Measurements from ENCODE around the gene TNS4. TPM values are rescaled to one million over a fixed set of nuclear protein-coding genes. Genes with fewer than 3 reads are reported as not detected.

TNS4 gene, protein sequence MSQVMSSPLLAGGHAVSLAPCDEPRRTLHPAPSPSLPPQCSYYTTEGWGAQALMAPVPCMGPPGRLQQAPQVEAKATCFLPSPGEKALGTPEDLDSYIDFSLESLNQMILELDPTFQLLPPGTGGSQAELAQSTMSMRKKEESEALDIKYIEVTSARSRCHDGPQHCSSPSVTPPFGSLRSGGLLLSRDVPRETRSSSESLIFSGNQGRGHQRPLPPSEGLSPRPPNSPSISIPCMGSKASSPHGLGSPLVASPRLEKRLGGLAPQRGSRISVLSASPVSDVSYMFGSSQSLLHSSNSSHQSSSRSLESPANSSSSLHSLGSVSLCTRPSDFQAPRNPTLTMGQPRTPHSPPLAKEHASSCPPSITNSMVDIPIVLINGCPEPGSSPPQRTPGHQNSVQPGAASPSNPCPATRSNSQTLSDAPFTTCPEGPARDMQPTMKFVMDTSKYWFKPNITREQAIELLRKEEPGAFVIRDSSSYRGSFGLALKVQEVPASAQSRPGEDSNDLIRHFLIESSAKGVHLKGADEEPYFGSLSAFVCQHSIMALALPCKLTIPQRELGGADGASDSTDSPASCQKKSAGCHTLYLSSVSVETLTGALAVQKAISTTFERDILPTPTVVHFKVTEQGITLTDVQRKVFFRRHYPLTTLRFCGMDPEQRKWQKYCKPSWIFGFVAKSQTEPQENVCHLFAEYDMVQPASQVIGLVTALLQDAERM
- total RNA-seq = 11.3 and 14.0 TPM in 2 replicates

DNA sequence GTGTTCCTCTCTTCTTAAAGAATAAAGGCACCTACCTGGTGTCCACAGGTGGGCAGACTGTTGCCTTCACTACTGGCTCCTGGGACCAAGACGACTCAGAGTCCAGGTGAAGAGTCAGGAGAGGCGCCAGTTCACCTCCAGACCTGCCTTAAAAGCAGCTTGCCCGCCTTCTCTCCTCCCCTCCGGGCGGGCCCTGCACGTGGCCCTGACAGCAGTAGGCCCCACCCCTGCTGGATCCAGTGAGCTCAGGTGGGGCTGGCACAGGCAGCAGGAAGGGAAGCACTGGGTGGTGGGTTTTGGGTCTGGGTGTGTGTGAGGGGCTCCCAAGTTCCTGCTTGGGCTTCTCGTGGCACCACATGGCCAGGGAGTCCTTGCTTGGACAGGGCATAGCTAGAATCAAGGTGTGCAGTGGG lies at the start of gene TNS4:
TNS4 (minus strand) TSS at position 125 of the 413 bp plus-strand sequence. CDS start 5,198 bp downstream, outside the sequence.
- intact Hi-C loops (cut with micrococcal nuclease) = no loop called here

DNA sequence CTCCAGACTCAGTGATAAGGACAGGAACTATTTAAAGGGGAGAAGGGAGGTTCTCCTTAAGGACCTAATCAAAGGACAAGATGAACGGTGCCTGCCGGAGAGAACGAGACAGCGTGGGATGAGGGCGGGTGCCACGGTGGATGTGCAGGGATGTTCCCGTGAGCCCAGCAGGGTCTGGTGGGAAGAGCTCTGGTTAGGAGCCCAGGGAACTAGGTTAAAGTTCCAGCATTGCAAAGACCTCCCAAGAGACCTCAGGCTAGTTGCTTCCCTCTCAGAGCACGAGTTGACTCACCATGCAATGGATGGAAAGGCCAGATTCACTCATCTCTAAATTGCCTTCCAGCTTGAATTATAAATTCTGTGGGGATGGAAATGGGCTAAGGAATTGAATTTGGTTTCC lies 49.2 kb upstream of the TNS4 start:
- intact Hi-C loops (cut with micrococcal nuclease) = no loop called here

DNA sequence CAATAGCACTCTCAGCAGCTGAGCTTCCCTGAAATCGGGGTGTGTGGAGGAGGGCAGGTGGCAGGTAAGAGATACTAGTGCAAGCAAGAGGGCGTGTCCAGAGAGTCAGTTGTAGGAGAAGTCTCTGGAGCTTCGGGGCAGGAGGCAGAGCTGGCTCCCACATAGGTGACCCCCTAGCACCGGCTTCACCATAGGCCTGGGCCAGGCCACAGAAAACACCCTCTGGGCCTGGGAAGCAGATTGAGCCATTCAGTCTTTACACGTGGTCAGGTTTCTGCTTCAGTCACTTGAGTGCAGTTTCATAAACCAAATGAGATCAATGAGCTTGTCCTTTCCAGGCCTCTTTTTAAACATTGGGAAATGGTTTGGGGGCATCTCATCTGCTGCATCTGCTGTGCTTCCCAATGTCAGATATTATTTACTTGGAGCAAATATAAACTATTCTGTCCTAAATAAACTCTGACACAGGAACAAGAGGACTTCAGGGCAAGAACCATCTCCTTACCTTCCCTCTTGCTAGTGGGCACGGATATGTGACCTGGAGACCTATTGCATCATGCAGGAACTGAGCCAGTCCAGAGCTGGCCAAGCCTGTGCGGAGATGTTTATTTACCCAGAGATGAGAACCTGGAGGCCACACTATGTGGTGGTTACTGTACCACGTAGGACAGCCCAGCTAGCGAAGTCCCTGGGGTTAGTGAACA lies 47.7 kb upstream of the TNS4 start:
- intact Hi-C loops (cut with micrococcal nuclease) = loop anchor here (5.0 kb wide), 1 partner anchor 187 kb away; the partner anchor contains the start of gene GJD3

DNA sequence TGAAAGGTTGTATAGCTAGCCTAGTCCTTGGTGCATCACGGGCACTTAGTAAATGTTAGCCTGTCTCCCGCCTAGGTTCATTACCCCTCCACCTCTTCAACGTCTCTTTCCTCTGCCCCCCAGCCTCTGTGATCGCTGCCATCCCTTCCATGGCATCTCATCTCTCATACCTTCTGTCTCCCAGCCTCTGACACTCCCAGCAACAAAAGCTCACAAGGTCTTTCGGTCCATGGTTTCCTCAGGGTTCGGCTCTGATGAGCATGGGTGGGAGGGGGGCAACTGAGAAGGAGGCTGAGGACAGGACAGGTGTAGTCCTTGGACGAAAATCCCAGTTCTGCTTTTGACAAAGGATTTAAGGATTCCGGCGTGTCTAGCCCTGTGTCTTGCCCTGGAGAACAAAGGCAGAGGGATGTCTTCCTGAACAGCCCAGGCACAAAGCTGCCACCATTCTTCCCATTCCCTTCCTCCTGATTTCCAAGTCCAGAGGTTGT lies 47.1 kb upstream of the TNS4 start:
- intact Hi-C loops (cut with micrococcal nuclease) = loop anchor here (5.0 kb wide), 1 partner anchor 186 kb away; the partner anchor contains the start of gene GJD3

DNA sequence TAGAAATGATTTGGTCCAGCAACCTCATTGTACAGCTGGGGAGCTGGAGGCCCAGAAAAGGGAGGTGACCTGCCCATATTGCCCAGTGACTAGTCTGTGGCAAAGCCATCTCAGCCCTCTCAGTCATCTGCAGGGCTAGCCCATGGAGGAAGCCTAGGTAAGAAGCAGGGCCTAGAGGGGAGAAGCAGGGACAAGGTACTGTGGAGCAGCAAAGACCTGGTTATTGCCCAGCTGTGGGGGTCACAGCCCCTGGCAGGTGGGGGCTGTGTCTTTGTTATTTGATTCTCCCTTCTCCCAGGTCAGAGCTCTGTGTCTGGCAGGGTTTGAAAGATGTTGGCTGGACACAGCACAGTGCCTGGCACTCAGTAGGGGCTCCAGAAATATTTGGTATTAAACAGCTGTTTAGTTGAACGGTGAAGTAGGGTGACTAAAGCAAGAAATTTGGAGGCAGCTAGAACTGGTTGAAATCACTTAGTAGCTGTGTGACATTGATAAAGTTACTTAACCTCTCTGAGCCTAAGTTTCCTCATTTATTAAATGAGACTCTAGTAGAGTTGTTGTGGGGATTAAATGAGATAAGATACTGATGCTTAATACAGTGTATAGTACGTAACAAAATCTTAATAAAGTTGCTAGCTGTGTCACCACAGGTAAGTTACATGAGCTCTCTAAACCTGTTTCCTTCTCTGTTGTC lies 46.5 kb upstream of the TNS4 start:
- intact Hi-C loops (cut with micrococcal nuclease) = loop anchor here (5.0 kb wide), 1 partner anchor 186 kb away; the partner anchor contains the start of gene GJD3

DNA sequence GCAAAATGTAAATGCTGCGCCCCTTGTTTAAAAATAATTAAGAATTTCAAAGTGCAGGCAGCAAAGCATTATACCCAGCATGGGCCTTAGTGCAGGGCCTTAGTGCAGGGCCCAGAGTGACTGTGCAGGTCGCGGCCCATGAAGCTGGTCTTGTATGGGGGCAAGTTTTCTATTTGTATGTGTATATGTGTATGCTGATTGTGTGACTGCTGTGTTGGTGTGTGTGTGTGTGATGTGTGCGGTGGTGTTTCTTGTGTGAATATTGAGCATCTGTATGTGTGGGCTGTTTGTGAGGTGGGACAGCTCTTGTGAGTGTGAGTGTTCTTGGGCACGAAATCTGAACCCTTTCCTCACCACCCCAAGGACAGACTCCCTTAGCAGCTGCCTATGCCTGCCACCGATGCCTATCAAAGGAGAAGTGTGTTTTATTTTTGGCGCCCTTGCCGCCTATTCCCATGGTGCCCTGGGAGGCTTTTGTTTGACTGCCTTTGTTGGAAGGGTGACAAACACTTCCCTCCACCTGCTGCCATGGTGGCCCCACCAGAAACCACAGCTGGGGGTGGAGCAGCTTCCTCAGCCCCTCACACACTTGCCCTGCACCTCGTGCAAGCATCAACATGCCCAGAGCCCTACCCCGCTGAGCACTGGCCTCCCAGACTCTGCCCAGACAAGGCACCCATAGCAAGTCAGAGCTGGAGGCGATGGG lies 45.8 kb upstream of the TNS4 start:
- intact Hi-C loops (cut with micrococcal nuclease) = loop anchor here (5.0 kb wide), 1 partner anchor 185 kb away; the partner anchor contains the start of gene GJD3

DNA sequence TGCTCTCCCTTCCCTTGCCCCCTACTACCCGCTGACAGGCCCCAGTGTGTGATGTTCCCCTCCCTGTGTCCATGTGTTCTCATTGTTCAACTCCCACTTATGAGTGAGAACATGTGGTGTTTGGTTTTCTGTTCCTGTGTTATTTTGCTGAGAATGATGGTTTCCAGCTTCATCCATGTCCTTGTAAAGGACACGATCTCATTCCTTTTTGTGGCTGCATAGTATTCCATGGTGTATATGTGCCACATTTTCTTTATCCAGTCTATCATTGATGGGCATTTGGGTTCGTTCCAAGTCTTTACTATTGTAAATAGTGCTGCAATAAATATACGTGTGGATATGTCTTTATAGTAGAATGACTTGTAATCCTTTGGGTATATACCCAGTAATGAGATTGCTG lies 45.1 kb upstream of the TNS4 start:
- intact Hi-C loops (cut with micrococcal nuclease) = loop anchor here (5.0 kb wide), 1 partner anchor 184 kb away; the partner anchor contains the start of gene GJD3

DNA sequence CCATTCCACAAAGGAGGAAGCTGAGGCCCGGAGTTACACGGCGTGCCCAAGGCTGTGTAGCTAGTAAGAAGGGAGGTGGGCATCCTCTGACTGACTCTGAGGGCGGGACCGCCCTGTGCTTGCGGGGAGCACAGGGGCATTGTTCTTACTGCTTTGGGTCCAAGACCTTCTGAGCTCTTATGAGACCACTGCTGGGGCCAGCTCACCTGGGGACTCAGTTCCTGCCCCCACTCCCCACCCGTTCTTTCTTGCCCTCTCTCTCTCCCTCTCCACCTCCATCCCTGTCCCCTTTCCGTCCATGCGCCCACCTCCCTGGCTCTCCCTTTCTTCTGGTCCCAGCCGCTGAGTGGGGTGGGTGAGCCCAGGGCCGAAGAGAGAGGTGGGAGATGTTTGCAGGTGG lies 44.2 kb upstream of the TNS4 start:
- intact Hi-C loops (cut with micrococcal nuclease) = loop anchor here (5.0 kb wide), 1 partner anchor 183 kb away; the partner anchor contains the start of gene GJD3

DNA sequence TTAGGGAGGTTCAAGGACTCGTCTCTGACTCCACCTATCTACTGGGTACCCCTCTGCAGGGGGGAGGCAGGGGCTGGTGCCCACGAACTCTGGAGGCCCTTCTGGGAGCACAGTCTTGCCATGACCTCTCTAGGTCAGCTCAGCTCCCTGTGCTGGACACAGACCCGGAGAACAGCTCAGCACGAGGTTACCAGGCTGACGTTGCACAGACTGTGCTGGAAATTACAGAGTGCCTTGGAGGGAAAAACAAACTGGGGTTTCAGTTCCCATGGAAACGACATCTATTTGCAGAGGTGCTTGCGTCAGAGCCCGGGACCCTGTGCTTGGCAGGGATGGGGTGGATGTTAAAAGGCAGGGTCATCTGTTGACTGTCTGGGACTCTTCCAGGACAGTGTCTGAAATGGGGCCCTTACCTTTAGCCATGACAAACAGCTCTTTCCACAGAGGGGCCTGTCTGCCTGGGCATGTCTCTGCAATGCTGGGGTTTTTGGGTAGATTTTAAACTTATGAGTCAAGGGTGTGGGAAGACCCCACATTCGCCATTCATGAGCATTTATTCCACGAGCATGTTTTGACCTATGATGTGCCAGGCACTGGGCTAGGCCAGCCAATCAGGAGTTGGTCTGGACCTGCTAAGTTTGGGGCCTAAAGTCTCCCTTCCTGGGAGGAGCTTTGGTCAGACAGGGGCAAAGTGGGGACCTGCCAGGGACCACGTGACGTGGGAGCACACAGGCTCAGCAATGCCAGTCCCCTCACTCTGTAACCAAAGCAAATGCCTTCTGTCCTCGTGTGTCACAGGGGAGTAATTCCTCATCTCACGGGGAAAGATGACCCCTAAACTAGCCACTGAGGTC lies 41.4 kb upstream of the TNS4 start:
- intact Hi-C loops (cut with micrococcal nuclease) = no loop called here

DNA sequence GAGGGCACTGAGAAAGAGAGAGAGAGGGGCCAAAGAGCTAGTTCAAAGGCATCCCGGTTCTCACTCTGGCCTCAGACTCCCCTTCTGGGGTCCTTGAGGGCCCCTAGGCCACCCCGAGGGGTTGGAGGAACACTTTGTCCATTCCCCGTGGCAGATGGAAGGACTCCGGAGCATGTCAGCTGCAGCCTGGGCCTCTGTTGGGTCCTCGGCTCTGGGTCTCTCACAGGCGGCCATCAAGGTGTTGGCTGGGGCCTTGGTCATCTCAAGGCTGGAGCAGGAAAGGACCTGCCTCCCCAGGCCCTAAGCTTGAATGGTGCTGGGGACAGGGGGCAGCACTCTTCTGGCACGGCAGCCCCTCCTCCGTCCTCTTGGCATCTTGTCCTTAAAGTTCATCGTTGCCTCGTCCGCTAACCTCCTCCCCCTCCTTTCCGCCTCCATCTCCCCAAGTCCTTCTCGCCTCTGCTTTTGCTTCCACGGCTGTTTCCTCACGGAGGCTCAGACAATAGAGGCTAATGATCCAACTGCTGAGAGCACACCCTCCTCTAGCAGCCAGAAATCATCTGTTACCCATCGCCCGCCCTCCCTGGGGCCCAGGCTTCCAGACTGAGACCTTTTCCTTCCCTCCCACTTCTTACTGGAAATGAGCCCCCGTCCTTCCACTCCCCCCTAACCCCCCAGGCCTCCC lies 40.6 kb upstream of the TNS4 start:
- intact Hi-C loops (cut with micrococcal nuclease) = loop anchor here (2.0 kb wide), 1 partner anchor 19 kb away; no protein-coding TSS in a partner anchor

DNA sequence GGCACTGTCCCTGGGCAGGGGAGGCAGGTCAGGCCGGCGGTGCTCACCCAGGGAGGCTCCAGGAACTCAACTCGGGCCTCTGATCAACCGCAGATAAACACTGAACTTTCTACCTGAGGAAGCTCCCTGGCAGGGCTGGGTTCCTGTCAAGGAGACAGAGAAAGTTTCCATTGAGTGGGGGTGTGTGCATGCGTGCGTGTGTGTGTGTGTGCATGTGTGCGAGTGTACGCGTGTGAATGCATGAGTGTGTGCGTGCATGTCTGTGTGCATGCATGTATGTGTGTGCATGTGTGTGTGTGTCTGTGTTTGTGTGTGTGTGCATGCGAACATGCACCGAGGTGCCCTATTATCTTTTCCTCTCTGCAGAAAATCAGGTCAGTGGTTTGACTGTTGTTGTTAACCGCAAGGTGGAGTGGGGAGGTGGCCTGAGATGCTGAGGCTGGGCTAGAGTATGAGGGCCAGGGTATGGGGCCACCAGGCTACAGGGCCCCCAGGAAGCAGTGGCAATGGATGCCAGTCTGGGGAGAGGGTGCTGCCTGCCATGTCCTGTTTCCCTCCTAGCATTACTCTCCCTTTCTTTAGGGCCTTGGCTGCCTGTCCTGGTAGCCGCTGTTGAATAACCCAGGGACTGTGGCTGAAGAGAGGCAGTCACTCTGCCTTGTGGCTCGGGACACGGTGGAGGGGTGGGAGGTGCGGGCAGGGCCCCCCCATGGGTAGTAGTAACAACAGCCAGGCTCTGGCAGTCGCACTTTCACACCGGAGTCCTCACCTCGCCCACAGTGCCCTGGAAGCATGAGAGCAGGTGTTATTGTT lies 39.8 kb upstream of the TNS4 start:
- intact Hi-C loops (cut with micrococcal nuclease) = loop anchor here (2.0 kb wide), 1 partner anchor 20 kb away; no protein-coding TSS in a partner anchor

DNA sequence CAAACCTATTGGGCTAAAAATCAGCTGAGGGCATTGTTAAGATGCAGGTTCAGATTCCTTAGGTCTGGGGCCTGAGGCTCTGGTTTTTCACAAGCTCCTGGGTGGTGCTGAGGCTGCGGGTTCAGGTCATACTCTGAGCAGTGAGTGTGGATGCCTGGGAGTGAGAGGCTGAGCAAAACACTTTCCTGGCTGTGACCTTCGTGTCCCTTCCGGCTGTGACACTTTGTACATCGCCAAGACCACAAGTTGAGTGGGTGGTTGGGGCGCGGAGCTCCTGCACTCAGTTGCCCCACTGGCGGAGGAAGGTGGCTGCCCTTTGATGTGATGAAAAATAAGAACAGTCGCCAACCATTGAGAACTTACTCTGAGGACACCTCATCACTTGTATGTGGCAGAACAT lies 39.0 kb upstream of the TNS4 start:
- intact Hi-C loops (cut with micrococcal nuclease) = loop anchor here (2.0 kb wide), 1 partner anchor 20 kb away; no protein-coding TSS in a partner anchor

DNA sequence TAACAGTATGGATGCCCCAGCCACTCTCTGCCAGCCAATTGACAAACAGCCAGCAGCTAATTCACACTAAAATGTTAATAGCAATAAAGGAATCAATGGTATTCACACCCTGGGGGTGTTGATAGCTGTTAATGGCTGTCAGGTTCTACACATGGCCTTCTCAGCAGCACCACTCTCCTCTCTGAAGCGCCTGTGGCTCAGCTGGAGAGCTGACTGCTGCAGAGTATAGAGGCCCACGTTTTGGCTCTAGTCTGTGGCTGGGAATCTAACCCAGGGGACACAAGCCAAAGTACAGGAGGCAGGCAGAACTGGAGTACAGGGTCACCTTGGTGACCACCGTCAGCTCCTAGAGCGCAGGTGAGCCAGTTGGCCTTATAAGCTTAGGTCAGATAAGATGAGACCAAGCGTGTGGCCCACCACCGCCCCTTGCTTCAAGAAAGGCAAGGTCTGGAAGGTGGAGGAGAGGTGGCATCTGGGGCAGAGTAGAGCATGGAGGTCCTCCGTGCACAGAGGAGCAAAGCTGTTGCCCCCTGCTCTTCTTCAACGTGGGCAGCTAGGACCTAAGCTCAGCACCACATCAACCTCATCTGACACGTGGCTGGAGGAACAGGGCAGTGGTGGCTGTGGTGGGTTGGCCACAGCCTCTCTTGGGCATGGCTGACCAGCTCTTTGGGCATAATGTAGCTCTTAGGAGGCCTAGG lies 38.4 kb upstream of the TNS4 start:
- intact Hi-C loops (cut with micrococcal nuclease) = loop anchor here (2.0 kb wide), 1 partner anchor 21 kb away; no protein-coding TSS in a partner anchor

DNA sequence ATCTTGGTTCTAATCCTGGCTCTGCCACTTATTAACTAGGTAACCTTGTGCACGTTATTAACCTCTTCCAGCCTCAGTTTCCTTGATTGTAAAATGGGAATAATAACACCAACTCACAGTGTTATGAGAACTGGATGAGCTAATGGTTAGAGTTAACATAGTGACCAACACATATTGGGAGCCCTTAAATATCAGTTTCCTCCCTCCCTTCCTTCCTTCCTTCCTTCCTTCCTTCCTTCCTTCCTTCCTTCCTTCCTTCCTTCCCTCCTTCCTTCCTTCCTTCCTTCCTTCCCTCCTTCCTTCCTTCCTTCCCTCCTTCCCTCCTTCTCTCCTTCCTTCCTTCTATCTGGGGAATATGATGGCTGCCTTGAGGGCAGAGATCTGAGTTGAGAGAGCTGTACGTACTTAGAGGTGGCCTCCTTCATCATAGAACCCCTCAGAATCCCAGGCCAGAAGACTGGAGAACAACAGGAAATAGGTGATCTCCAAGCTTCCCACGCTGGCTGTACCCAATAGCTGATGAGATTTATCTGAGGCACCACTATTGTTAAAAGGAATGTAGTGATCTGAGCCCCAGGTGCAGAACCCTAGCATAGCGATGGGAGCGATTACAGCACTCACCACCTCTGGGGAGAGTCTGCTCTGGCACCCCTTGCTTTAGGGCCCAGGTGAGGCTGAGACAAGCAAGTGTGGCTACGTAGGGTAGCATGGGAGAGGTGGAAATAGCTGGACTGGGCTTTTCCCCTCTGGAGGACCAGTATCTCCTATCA lies 37.7 kb upstream of the TNS4 start:
- intact Hi-C loops (cut with micrococcal nuclease) = no loop called here

DNA sequence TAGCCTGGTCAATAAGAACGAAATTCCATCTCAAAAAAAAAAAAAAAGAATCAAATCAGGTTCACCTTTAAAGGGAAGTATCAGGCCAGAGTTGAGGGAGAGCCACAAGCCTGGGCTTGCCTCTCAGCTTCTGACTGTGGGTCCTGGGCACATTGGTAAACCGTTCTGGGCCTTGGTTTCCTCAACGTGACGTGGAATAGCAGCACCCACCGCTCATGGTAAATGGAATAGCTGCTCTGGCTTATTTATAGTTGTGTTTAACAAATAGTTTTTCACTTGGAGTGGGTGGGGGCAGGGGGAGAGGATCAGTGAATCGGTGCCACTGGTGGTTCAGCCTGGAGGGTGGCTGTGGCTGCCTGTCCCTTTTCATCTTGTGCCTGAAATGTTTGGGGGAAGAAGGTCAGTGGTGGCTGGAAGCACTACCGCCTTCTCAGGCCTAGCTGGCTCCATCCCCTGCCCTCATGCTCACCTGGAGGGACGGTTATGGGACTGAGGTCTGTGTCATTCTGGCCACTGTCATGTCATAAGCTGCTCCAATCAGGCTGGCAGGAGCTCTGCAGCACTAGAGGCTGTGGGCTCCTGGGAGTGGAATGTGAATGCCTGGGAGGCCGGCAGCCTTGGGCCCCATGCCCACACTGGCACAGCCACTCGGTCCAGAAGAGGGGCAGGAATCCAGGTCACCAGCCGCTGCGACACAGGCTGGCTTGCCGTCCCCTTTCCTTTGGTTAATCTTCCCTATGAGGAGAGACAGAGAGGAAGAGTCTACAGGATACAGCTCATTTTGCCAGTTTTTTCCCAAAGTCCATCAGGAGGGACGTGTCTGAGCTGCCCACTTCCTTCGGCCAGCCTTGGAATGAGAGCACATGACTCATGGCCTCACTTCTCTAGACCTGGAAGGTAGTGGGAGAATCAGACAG lies 36.9 kb upstream of the TNS4 start:
- intact Hi-C loops (cut with micrococcal nuclease) = no loop called here

All from T-helper 2 cell treated with Interferon-gamma antibody and Interleukin-4, amounts not matched to agents 100 ng/mL and 5 ng/mL, for 36 hours (primary cell).